Vagina (tissue), 2 donors: ENCODE measurements around the gene TPO.

Experiments used
- POLR2A ChIP-seq, 2 donors: fragments of 450-650 bp; IDR thresholded peaks; one replicate each; pipeline ENCODE4 v1.6.1; 2017; ENCODE audit warnings: antibody characterized with exemption in 2 of 2, mild to moderate bottlenecking in 2 of 2, moderate library complexity in 2 of 2
- POLR2AphosphoS5 ChIP-seq, 2 donors: sonication (generic); formaldehyde crosslinking; IDR thresholded peaks; one replicate each; pipeline ENCODE4 v1.9.0; 2017; ENCODE audit warnings: antibody characterized with exemption in 2 of 2, mild to moderate bottlenecking in 2 of 2, low read depth in 1 of 2; ENCODE audit not compliant: insufficient read depth in 1 of 2
- TF ChIP-seq, protein P1 (sequence below), 3 experiments: fragments of 450-650 bp in 2 of 3; fragments of 200-600 bp in 1 of 3; sonication (generic) in 1 of 3; IDR thresholded peaks; one replicate each; pipeline ENCODE4 v1.5.1; 2017 to 2019; ENCODE audit warnings: antibody characterized with exemption in 3 of 3, mild to moderate bottlenecking in 2 of 3, moderate library complexity in 2 of 3

DNA sequence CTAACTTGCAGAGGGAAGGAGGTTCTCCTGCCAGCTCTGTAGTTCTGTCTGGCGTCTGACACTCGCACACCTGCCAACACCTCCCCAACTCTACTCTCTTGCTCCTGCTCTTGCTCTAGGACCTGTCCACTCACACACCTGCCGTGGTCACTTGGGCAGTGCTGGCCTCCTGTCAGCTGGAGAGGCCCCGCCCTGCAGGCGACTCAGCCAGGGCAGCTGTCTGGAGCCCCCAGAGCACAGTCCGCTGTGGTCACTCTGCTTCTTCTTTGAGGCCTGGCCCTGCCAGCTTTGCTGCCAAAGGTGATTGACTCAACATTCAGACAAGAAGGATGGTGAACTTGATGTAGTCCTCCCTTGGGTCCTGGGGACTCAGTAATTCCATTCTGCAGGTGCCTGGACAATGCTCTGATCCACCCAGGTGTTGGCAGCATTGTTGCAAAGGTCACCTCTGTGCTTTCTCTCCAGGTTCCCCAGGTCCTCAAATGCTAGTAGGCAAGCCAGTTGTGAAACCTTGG is 18.7 kb downstream of the TPO start:
- TF ChIP-seq, protein P1, sequence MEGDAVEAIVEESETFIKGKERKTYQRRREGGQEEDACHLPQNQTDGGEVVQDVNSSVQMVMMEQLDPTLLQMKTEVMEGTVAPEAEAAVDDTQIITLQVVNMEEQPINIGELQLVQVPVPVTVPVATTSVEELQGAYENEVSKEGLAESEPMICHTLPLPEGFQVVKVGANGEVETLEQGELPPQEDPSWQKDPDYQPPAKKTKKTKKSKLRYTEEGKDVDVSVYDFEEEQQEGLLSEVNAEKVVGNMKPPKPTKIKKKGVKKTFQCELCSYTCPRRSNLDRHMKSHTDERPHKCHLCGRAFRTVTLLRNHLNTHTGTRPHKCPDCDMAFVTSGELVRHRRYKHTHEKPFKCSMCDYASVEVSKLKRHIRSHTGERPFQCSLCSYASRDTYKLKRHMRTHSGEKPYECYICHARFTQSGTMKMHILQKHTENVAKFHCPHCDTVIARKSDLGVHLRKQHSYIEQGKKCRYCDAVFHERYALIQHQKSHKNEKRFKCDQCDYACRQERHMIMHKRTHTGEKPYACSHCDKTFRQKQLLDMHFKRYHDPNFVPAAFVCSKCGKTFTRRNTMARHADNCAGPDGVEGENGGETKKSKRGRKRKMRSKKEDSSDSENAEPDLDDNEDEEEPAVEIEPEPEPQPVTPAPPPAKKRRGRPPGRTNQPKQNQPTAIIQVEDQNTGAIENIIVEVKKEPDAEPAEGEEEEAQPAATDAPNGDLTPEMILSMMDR (IDR thresholded peaks at IDR 0.05): no peak
- no peak for TF ChIP-seq POLR2A (IDR thresholded peaks at IDR 0.05)
- TF ChIP-seq POLR2AphosphoS5 (IDR thresholded peaks at IDR 0.05; ENCODE audit: insufficient read depth in 1 of 2, low read depth in 1 of 2): no peak
